ENCODE results near the gene GARRE1. TPM values are rescaled to one million over a fixed set of nuclear protein-coding genes. Genes with fewer than 3 reads are reported as not detected.

The GARRE1 gene
- total RNA-seq, 1 donor from 2014 or later, result 21.4 TPM

DNA sequence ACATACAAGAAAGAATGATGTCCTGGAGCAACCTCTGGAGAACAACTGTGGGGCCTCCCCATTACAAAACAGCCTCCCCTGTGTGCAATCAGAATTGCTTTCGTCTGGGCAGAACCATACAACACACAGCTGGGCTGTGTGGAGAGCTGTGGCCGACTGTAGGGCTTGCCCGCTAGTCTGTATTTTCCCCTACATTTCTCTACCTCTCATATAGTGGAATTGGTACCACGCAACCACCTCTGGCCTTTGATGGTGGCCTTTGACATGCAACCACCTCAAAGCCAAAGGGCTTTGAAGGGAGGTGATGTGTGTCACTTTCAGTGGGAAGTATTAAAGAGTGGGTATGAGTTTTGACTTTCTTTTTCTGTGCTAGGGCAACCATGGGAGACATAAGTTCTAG is 34.0 kb downstream of the GARRE1 start:
- DNase-seq (ENCODE audit: low spot score), result no peak

GRCh38 chr19:34291235-34291634 is 36.9 kb downstream of the GARRE1 start:
- DNase-seq (ENCODE audit: low spot score), result no peak

DNA sequence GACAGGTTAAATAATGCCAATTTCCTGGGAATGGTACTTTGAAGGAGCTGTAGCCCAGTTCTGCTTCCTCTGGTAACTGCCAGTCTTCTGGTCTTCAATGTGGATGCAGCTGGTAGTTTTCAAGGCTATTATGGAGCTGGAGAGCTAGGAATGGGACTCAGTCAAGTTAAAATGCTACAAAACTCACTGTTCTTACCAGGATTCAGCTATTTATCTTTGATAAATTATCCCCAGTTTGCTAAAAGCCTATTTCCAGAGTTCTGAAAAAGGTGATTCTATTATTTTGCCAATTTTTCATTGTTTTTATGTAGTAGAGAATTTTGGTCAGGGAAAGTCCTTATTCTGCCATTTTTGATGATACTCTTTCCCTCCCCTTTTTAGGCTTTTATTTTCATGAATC is 40.7 kb downstream of the GARRE1 start:
- DNase-seq (ENCODE audit: low spot score), result no peak

DNA sequence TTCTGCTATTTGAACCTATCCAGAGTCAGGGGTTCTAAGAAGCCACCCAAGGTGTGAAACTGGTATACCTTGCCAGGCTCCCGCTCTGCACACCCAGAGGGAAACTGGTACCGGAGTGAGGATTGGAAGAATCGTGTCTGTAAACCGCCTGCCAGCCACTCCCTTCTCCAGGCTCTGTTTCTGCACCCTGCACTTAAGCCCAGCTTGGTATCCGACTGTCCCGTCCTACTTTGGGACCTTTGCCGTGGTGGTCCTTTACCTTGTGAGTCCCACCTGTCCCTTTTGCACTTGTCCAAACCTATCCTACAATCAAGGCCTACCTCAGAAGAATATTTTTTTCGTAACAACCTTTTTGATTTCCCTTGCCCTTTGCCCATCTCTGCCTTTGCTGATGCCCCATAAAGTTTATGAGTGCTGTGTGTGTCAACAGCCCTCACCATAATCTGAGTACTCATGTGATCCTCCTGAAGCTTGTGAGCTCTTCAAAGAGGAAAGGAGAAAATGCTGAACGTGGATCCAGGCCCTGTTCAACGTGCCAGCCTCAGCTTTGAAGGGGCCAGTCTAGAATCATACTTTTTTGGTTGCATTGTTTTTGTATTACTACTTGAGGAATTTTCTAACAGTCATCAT is 44.7 kb downstream of the GARRE1 start:
- DNase-seq (ENCODE audit: low spot score), result no peak

DNA sequence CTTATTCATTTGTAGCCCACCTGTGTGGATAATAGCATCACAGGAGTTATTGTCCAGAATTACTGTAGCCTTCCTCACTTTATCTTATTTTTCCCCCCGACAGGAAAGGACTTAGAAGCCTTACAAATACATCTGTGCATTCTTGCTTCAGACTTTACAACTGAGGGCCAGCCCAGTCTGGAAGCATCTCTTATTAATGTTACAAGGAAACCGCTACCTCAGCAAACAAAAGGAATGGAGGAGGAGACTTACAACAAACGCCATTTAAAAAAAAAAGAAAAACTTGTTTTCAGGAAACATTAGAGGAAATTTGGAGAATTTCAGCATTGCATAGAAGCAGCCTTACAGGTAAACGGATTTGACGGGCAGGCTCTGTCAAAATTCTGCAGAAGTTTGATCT is 45.2 kb downstream of the GARRE1 start:
- no peak for DNase-seq (ENCODE audit: low spot score)

DNA sequence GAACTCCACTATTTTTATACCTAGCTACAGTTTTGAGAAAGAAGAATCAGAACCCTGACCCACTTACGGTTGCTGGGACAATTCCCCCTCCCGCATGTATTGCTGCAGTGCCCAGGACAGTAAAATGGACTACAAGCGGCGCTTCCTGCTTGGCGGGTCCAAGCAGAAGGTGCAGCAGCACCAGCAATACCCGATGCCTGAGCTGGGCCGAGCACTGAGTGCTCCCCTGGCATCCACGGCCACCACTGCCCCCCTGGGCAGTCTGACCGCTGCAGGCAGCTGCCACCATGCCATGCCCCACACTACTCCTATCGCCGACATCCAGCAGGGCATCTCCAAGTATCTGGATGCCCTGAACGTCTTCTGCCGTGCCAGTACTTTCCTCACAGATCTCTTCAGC is 46.0 kb downstream of the GARRE1 start:
- DNase-seq (ENCODE audit: low spot score), result no peak

DNA sequence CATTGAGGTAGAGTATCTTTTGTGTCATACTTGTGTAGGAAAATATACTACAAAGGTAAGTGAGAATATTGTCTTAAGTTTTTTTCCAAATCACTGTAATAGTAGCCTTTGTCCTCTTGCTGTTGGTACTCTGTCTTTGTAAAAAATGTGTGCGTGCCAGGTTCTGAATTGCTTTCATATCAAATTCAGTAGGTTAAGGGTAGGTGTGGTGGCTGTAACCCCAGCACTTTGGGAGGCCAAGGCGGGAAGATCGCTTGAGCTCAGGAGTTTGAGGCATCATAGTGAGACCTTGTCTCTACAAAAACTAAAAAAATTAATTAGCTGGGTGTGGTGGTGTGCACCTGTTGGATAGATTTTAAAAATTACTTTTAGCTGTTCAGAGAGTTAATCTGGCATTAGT is 46.6 kb downstream of the GARRE1 start:
- no peak for DNase-seq (ENCODE audit: low spot score)

Other genes with a start within 250 kb of the GARRE1 start
- gene LSM14A, start 82.0 kb upstream of the GARRE1 start, total RNA-seq (ENCODE audit: insufficient read depth, low replicate concordance), result 94.4 TPM
- 125 TPM for gene GPI, start 110.6 kb downstream of the GARRE1 start, total RNA-seq (ENCODE audit: insufficient read depth, low replicate concordance)
- gene PDCD2L, start 149.8 kb downstream of the GARRE1 start, total RNA-seq (ENCODE audit: insufficient read depth, low replicate concordance), result 2.9 TPM
- gene UBA2, start 173.8 kb downstream of the GARRE1 start, total RNA-seq (ENCODE audit: insufficient read depth, low replicate concordance), result 87.2 TPM
- 51.5 TPM for gene WTIP, start 227.2 kb downstream of the GARRE1 start, total RNA-seq (ENCODE audit: insufficient read depth, low replicate concordance)